HEK293 (cell line): Measurements from ENCODE around the gene PPM1G.

ENCODE experiments used
- FEZF1 ChIP-seq: fragments of 450-650 bp; formaldehyde crosslinking; IDR thresholded peaks from 2 replicates; pipeline ENCODE4 v1.5.1; 2016; ENCODE audit warnings: missing biosample characterization, missing genetic modification characterization
- KLF10 ChIP-seq: fragments of 450-650 bp; IDR thresholded peaks from 2 replicates; pipeline ENCODE4 v1.5.1; 2018; ENCODE audit warnings: missing biosample characterization, mild to moderate bottlenecking, missing genetic modification characterization
- SCRT2 ChIP-seq: fragments of 450-650 bp; formaldehyde crosslinking; IDR thresholded peaks from 2 replicates; pipeline ENCODE4 v1.5.1; 2016; ENCODE audit warnings: missing biosample characterization, missing genetic modification characterization
- SETDB1 ChIP-seq: IDR thresholded peaks from one replicate; pipeline ENCODE4 v1.6.1; 2017; ENCODE audit warnings: mild to moderate bottlenecking, low read length, moderate library complexity, mixed read lengths; ENCODE audit not compliant: insufficient read length
- ZBTB20 ChIP-seq: fragments of 450-650 bp; formaldehyde crosslinking; IDR thresholded peaks from 2 replicates; pipeline ENCODE4 v1.5.1; 2016; ENCODE audit warnings: missing biosample characterization, missing genetic modification characterization
- ZNF169 ChIP-seq: fragments of 450-650 bp; formaldehyde crosslinking; IDR thresholded peaks from 2 replicates; pipeline ENCODE4 v1.5.1; 2016; ENCODE audit warnings: missing biosample characterization, missing genetic modification characterization
- ZNF223 ChIP-seq: fragments of 450-650 bp; formaldehyde crosslinking; IDR thresholded peaks from 2 replicates; pipeline ENCODE4 v1.5.1; 2016; ENCODE audit warnings: missing biosample characterization, missing genetic modification characterization
- ZNF23 ChIP-seq: fragments of 450-650 bp; formaldehyde crosslinking; IDR thresholded peaks from 2 replicates; pipeline ENCODE4 v1.5.1; 2016; ENCODE audit warnings: missing biosample characterization, missing genetic modification characterization, borderline replicate concordance
- ZNF24 ChIP-seq: fragments of 450-650 bp; formaldehyde crosslinking; IDR thresholded peaks from 2 replicates; pipeline ENCODE4 v1.5.1; 2016; ENCODE audit warnings: missing biosample characterization, missing genetic modification characterization
- ZNF473 ChIP-seq: fragments of 450-650 bp; formaldehyde crosslinking; IDR thresholded peaks from 2 replicates; pipeline ENCODE4 v1.5.1; 2017; ENCODE audit warnings: missing biosample characterization, missing genetic modification characterization
- ZNF571 ChIP-seq: fragments of 450-650 bp; formaldehyde crosslinking; IDR thresholded peaks from 2 replicates; pipeline ENCODE4 v1.5.0; 2017; ENCODE audit warnings: missing biosample characterization, missing genetic modification characterization
- ZNF596 ChIP-seq: fragments of 450-650 bp; IDR thresholded peaks from 2 replicates; pipeline ENCODE4 v1.5.0; 2018; ENCODE audit warnings: missing biosample characterization, mild to moderate bottlenecking, missing genetic modification characterization, moderate library complexity
- ZNF660 ChIP-seq: fragments of 450-650 bp; IDR thresholded peaks from 2 replicates; pipeline ENCODE4 v1.5.1; 2018; ENCODE audit warnings: missing biosample characterization, mild to moderate bottlenecking, missing genetic modification characterization
- ZNF670 ChIP-seq: fragments of 450-650 bp; formaldehyde crosslinking; IDR thresholded peaks from 2 replicates; pipeline ENCODE4 v1.5.1; 2016; ENCODE audit warnings: missing biosample characterization, missing genetic modification characterization, low read depth
- ZNF701 ChIP-seq: fragments of 450-650 bp; formaldehyde crosslinking; IDR thresholded peaks from 2 replicates; pipeline ENCODE4 v1.5.1; 2016; ENCODE audit warnings: missing biosample characterization, missing genetic modification characterization
- ZNF707 ChIP-seq: fragments of 450-650 bp; formaldehyde crosslinking; IDR thresholded peaks from 2 replicates; pipeline ENCODE4 v1.5.1; 2016; ENCODE audit warnings: missing biosample characterization, missing genetic modification characterization
- TF ChIP-seq, protein P1 (sequence below): fragments of 450-650 bp; formaldehyde crosslinking; IDR thresholded peaks from 2 replicates; pipeline ENCODE4 v1.5.1; 2016; ENCODE audit warnings: missing biosample characterization, missing genetic modification characterization
- TF ChIP-seq, protein P2 (sequence below): fragments of 450-650 bp; formaldehyde crosslinking; IDR thresholded peaks from 2 replicates; pipeline ENCODE4 v1.5.1; 2016; ENCODE audit warnings: missing biosample characterization, missing genetic modification characterization, borderline replicate concordance
- TF ChIP-seq, protein P3 (sequence below): fragments of 450-650 bp; formaldehyde crosslinking; IDR thresholded peaks from 2 replicates; pipeline ENCODE4 v1.5.1; 2017; ENCODE audit warnings: missing biosample characterization, mild to moderate bottlenecking, missing genetic modification characterization, moderate library complexity
- TF ChIP-seq, protein P4 (sequence below): fragments of 450-650 bp; formaldehyde crosslinking; IDR thresholded peaks from 2 replicates; pipeline ENCODE4 v1.5.1; 2016; ENCODE audit warnings: missing biosample characterization, missing genetic modification characterization
- TF ChIP-seq, protein P5 (sequence below): fragments of 450-650 bp; formaldehyde crosslinking; IDR thresholded peaks from 2 replicates; pipeline ENCODE4 v1.5.1; 2016; ENCODE audit warnings: missing biosample characterization, missing genetic modification characterization
- TF ChIP-seq, protein P6 (sequence below): fragments of 450-650 bp; formaldehyde crosslinking; IDR thresholded peaks from 2 replicates; pipeline ENCODE4 v1.5.1; 2016; ENCODE audit warnings: missing biosample characterization, missing genetic modification characterization
- TF ChIP-seq, protein P7 (sequence below): fragments of 450-650 bp; formaldehyde crosslinking; conservative IDR thresholded peaks from 2 replicates; pipeline ENCODE4 v1.5.1; 2016; ENCODE audit warnings: low read depth, missing biosample characterization, missing genetic modification characterization

Gene PPM1G

DNA sequence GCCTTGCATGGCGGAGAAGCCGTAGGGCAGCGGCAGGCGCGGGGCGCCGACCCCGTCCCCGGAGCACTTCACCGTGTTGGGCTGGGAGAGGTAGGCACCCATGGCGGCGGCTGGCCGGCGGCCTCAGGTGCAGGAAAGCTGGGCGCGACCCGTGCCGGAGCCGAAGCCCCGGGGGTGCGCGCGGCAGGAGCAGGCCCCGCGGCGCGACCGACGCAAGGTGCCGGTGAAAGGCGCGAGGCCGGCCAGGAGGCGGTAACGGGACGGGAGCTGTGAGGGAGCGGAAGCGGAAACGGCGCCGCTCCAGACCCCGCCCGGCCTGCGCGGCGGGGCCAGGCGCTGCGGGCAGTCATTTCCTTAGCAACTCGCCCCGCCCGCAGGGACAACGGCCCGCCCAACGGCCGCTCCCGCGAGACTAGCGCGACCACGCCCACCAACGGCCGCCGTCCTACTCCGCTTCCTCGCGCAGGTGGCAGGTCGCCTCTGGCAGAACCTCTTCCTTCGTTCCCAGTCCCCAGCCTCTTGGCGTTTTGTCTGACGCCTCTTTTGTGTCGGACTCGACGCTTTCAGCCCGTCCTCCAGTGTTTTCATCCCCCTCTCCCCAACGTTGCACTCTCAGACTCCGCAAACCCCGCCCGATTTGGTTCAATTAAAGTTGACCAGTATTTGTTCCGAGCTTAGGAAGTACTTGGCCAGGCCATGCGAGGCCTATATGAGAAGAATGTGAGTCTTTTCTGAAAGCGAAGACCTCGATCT, at the start of gene PPM1G (continued):
- TF ChIP-seq, protein P1, sequence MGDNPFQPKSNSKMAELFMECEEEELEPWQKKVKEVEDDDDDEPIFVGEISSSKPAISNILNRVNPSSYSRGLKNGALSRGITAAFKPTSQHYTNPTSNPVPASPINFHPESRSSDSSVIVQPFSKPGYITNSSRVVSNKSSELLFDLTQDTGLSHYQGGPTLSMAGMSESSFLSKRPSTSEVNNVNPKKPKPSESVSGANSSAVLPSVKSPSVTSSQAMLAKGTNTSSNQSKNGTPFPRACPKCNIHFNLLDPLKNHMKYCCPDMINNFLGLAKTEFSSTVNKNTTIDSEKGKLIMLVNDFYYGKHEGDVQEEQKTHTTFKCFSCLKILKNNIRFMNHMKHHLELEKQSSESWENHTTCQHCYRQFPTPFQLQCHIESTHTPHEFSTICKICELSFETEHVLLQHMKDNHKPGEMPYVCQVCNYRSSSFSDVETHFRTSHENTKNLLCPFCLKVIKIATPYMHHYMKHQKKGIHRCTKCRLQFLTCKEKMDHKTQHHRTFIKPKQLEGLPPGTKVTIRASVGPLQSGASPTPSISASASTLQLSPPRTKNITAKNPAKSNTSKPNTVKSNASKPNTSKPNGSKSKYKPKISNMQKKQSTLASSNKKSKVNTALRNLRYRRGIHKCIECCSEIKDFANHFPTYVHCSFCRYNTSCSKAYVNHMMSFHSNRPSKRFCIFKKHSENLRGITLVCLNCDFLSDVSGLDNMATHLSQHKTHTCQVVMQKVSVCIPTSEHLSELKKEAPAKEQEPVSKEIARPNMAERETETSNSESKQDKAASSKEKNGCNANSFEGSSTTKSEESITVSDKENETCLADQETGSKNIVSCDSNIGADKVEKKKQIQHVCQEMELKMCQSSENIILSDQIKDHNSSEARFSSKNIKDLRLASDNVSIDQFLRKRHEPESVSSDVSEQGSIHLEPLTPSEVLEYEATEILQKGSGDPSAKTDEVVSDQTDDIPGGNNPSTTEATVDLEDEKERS (tag by site-specific recombination) = no peak
- TF ChIP-seq ZNF169 (tag by site-specific recombination) (no peak), ZNF23 (tag by site-specific recombination) (no peak), ZNF701 (tag by site-specific recombination) (no peak), ZNF707 (tag by site-specific recombination) (no peak), ZNF670 (tag by site-specific recombination) (no peak), ZNF473 (no peak), ZNF223 (no peak), ZBTB20 (tag by site-specific recombination) (no peak), SCRT2 (tag by site-specific recombination) (0 out of 2 replicates have a peak, but pooled peaks have one; percentile 23), KLF10 (tag by site-specific recombination) (peak; percentile 69), ZNF24 (tag by site-specific recombination) (0 out of 2 replicates have a peak, but pooled peaks have one; percentile 30), ZNF571 (tag by site-specific recombination) (no peak), ZNF660 (tag by site-specific recombination) (peak; percentile 12; the same call in 1 of the 2 replicates), FEZF1 (tag by site-specific recombination) (no peak), SETDB1 (no peak), ZNF596 (tag by site-specific recombination) (no peak)
- TF ChIP-seq, protein P2, sequence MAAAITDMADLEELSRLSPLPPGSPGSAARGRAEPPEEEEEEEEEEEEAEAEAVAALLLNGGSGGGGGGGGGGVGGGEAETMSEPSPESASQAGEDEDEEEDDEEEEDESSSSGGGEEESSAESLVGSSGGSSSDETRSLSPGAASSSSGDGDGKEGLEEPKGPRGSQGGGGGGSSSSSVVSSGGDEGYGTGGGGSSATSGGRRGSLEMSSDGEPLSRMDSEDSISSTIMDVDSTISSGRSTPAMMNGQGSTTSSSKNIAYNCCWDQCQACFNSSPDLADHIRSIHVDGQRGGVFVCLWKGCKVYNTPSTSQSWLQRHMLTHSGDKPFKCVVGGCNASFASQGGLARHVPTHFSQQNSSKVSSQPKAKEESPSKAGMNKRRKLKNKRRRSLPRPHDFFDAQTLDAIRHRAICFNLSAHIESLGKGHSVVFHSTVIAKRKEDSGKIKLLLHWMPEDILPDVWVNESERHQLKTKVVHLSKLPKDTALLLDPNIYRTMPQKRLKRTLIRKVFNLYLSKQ = no peak
- TF ChIP-seq, protein P3, sequence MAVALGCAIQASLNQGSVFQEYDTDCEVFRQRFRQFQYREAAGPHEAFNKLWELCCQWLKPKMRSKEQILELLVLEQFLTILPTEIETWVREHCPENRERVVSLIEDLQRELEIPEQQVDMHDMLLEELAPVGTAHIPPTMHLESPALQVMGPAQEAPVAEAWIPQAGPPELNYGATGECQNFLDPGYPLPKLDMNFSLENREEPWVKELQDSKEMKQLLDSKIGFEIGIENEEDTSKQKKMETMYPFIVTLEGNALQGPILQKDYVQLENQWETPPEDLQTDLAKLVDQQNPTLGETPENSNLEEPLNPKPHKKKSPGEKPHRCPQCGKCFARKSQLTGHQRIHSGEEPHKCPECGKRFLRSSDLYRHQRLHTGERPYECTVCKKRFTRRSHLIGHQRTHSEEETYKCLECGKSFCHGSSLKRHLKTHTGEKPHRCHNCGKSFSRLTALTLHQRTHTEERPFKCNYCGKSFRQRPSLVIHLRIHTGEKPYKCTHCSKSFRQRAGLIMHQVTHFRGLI (tag by site-specific recombination) = no peak
- TF ChIP-seq, protein P4, sequence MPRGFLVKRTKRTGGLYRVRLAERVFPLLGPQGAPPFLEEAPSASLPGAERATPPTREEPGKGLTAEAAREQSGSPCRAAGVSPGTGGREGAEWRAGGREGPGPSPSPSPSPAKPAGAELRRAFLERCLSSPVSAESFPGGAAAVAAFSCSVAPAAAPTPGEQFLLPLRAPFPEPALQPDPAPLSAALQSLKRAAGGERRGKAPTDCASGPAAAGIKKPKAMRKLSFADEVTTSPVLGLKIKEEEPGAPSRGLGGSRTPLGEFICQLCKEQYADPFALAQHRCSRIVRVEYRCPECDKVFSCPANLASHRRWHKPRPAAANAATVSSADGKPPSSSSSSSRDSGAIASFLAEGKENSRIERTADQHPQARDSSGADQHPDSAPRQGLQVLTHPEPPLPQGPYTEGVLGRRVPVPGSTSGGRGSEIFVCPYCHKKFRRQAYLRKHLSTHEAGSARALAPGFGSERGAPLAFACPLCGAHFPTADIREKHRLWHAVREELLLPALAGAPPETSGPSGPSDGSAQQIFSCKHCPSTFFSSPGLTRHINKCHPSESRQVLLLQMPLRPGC (tag by site-specific recombination) = no peak
- TF ChIP-seq, protein P5, sequence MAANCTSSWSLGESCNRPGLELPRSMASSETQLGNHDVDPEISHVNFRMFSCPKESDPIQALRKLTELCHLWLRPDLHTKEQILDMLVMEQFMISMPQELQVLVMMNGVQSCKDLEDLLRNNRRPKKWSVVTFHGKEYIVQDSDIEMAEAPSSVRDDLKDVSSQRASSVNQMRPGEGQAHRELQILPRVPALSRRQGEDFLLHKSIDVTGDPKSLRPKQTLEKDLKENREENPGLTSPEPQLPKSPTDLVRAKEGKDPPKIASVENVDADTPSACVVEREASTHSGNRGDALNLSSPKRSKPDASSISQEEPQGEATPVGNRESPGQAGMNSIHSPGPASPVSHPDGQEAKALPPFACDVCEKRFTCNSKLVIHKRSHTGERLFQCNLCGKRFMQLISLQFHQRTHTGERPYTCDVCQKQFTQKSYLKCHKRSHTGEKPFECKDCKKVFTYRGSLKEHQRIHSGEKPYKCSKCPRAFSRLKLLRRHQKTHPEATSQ (tag by site-specific recombination) = 0 out of 2 replicates have a peak, but pooled peaks have one; percentile 65
- TF ChIP-seq, protein P6, sequence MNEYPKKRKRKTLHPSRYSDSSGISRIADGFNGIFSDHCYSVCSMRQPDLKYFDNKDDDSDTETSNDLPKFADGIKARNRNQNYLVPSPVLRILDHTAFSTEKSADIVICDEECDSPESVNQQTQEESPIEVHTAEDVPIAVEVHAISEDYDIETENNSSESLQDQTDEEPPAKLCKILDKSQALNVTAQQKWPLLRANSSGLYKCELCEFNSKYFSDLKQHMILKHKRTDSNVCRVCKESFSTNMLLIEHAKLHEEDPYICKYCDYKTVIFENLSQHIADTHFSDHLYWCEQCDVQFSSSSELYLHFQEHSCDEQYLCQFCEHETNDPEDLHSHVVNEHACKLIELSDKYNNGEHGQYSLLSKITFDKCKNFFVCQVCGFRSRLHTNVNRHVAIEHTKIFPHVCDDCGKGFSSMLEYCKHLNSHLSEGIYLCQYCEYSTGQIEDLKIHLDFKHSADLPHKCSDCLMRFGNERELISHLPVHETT (tag by site-specific recombination) = no peak
- TF ChIP-seq, protein P7, sequence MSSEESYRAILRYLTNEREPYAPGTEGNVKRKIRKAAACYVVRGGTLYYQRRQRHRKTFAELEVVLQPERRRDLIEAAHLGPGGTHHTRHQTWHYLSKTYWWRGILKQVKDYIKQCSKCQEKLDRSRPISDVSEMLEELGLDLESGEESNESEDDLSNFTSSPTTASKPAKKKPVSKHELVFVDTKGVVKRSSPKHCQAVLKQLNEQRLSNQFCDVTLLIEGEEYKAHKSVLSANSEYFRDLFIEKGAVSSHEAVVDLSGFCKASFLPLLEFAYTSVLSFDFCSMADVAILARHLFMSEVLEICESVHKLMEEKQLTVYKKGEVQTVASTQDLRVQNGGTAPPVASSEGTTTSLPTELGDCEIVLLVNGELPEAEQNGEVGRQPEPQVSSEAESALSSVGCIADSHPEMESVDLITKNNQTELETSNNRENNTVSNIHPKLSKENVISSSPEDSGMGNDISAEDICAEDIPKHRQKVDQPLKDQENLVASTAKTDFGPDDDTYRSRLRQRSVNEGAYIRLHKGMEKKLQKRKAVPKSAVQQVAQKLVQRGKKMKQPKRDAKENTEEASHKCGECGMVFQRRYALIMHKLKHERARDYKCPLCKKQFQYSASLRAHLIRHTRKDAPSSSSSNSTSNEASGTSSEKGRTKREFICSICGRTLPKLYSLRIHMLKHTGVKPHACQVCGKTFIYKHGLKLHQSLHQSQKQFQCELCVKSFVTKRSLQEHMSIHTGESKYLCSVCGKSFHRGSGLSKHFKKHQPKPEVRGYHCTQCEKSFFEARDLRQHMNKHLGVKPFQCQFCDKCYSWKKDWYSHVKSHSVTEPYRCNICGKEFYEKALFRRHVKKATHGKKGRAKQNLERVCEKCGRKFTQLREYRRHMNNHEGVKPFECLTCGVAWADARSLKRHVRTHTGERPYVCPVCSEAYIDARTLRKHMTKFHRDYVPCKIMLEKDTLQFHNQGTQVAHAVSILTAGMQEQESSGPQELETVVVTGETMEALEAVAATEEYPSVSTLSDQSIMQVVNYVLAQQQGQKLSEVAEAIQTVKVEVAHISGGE = peak; percentile 79
